Measurements from ENCODE around the gene PKP1. TPM values are rescaled to one million over a fixed set of nuclear protein-coding genes. Genes with fewer than 3 reads are reported as not detected.
"Not testable (repeated sequence)": the region's sequence is repeated elsewhere in the genome, so short reads cannot be mapped to it uniquely, and the experiment has no call there.

PKP1 gene, protein sequence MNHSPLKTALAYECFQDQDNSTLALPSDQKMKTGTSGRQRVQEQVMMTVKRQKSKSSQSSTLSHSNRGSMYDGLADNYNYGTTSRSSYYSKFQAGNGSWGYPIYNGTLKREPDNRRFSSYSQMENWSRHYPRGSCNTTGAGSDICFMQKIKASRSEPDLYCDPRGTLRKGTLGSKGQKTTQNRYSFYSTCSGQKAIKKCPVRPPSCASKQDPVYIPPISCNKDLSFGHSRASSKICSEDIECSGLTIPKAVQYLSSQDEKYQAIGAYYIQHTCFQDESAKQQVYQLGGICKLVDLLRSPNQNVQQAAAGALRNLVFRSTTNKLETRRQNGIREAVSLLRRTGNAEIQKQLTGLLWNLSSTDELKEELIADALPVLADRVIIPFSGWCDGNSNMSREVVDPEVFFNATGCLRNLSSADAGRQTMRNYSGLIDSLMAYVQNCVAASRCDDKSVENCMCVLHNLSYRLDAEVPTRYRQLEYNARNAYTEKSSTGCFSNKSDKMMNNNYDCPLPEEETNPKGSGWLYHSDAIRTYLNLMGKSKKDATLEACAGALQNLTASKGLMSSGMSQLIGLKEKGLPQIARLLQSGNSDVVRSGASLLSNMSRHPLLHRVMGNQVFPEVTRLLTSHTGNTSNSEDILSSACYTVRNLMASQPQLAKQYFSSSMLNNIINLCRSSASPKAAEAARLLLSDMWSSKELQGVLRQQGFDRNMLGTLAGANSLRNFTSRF
- under 0.01 TPM for total RNA-seq

DNA sequence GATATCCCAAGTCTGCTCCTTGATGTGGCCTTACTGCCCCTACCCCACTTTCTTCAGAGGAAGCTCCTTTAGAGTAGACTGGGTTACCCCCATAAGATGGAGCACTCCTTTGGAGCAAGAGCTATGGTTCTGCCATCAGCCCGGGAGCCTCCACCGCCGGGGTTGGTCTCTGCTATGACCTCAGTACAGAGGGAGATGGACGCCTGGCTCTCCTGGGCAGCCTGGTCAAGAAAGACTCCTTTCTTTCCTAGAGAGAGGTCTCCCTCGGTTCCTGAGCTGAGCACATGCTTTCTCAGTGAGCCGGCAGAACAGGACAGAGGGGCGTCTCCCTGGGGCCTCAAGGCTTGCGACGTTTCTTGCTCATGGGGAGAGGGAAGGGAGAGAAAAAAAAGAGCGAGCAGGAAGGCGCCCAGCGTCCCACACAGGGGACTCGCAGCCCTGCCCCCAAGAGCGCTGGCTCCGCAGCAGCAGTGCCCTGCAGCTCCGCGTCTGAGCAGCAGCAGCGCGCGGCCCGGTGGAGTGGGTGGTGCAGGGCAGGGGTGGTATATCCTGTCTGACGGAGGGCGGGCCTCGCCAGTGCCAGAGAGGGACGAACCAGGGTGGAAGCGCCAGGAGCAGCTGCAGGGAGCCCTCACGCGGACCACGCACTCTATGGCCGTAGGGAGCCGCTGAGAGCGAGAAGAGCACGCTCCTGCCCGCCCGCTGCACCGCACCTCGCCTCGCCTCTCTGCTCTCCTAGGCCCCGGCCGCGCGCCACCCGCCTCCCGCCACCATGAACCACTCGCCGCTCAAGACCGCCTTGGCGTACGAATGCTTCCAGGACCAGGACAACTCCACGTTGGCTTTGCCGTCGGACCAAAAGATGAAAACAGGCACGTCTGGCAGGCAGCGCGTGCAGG is at the start of gene PKP1:
Gene PKP1 (plus strand): TSS at position 576 of the 899 bp plus-strand sequence. CDS start 197 bp downstream, at position 773.
- DNase-seq (ENCODE audit: low read depth in 2 of 3, low spot score in 2 of 3), result peak in 2 of 3 donors; percentile 31 to 50

DNA sequence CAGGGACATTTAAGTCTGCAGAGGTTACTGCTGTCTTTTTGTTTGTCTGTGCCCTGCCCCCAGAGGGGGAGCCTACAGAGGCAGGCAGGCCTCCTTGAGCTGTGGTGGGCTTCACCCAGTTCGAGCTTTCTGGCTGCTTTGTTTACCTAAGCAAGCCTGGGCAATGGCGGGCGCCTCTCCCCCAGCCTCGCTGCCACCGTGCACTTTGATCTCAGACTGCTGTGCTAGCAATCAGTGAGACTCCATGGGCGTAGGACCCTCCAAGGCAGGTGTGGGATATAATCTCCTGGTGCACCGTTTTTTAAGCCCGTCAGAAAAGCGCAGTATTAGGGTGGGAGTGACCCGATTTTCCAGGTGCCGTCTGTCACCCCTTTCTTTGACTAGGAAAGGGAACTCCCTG is 43.7 kb upstream of the PKP1 start:
- DNase-seq (ENCODE audit: low read depth in 2 of 3, low spot score in 2 of 3), result not testable (repeated sequence)

DNA sequence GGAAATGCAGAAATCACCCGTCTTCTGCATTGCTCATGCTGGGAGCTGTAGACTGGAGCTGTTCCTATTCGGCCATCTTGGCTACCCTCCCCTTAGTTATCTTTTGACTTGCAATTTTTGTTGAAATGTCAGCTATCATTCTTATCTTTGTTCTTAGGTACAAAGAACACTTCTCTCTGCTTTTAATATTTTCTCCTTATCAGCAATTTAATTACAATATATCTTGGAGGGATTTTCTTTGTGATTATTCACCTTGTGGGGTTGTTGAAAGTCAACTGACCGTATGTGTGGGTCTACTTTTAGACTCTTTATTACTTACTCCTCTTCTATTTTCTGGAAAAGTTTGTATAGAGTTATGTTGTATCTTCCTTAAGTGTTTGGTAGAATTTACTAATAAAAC is 43.1 kb upstream of the PKP1 start:
- DNase-seq (ENCODE audit: low read depth in 2 of 3, low spot score in 2 of 3), result no peak

DNA sequence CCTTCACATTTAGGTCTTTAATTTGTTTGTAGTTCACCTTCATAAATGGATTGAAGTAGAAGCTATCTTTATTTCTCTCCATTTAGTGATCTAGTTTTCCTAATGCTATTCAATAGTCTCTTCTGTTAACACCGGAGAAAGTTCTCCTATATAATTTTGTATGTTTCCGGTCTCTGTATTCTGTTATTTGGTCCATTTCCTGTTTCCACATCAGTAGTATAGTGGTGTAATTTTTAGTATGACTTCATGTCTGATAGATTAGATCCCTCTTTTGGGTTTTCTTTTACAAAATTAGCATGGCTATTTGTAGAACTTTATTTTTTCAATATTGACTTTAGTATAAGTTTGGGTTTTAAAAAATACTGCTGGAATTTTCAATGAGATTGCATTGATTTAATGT is 41.6 kb upstream of the PKP1 start:
- DNase-seq (ENCODE audit: low read depth in 2 of 3, low spot score in 2 of 3), result no peak

DNA sequence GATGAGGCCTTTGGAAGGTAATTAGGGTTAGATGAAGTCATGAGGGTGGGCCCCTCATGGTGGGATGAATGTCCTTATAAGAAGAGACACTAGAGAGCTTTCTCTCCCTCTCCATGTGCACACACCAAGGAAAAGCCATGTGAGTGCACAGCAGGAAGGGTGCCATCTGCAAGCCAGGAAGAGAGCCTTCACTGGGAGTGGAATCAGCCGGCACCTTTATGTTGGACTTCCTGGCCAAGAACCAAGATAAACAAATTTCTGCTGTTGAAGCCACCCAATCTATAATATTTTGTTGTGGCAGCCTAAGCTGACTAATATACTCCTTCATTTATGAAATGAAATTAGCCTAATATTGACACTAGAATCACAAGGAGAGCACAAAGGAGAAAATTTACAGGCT is 38.2 kb upstream of the PKP1 start:
- DNase-seq (ENCODE audit: low read depth in 2 of 3, low spot score in 2 of 3), result no peak

DNA sequence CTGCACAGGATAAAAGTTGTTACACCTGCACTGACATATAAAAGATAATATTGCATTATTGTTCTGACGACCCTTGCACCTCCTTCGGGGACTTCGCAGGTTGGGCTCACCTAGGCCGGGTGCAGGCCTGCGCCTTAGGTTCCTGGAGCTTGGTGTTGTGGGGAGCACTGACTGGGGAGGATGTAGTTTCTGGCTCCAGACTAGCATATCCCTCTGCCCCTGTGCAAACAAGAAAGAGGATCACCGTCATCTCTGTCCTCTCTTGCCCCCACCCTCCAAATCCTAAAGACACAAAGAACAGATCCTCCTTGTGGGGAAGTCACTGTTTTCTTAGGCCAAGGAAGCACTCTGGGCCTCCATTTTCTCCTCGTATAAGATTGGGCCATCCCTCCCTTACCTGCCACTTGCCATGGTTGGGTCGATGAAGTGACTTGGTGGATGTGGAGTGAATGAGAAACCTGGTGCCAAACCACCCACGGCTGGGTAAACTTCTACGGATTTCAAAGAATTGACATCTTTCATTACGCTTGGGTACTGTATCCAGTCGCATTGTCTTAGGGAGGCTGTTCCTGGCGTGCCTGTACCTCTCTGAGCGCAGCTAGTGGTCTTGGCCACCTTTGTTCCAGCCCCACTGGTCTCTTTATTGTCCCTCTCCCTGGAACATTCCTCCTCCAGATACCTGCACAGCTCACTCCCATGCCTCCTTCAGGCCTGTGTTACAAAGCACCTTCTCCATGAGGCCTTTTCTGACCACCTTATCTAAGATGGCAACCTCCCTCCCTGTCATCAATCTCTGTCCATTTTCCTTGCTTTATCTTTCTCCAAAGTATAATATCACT is 34.4 kb upstream of the PKP1 start:
- no peak for DNase-seq (ENCODE audit: low read depth in 2 of 3, low spot score in 2 of 3)

DNA sequence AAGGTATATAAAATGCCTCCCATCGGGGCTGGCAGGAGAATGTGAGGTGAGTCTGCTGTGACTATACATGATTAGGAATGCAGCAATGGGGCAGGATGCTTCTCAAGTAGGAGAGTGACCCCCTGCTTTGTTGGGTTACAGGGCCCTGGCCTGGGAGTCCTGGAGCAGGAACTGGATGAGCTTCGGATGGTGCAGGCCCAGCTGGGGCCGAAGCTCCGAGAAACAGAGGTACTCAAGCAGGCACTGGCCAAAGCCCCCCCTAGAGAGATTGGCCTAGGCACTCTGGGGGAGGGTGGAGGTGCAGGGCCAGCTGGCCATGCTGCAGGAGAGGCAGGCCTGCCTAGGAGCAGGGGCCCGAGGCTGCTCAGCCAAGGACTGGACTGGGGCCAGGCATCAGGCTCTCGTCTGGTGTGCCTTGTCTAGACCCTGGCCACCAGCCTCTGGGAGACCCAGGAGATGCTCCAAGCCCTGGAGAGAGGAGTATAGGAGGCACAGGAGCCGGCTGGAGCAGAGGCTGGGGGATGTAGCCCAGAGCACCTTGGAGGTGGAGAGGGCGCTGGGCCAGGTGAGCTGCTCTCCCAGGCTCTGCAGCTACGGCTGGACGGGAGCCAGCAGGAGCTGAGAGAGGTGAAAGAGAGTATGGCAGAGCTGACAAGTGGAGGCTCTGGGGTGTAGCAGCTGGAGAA is 32.8 kb upstream of the PKP1 start:
- DNase-seq (ENCODE audit: low read depth in 2 of 3, low spot score in 2 of 3), result no peak

DNA sequence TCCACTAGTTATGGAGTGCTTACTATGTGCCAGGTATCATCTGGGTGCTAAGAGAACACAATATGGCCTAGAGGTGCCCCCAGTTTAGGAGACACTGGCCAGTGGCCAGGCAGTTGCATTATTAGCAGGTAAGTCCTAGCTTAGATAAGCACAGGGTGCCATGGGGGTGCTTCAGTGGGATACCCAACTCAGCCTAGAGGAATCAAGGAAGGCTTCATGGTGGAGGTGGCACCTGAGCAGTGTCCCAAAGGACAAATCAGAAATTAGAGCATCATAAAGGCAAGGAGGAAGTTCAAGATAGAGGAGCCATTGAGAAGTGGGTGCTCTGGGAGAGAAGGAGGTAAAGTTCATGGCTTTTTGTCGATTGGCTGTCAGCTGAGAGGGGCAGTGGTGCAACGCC is 31.9 kb upstream of the PKP1 start:
- no peak for DNase-seq (ENCODE audit: low read depth in 2 of 3, low spot score in 2 of 3)

DNA sequence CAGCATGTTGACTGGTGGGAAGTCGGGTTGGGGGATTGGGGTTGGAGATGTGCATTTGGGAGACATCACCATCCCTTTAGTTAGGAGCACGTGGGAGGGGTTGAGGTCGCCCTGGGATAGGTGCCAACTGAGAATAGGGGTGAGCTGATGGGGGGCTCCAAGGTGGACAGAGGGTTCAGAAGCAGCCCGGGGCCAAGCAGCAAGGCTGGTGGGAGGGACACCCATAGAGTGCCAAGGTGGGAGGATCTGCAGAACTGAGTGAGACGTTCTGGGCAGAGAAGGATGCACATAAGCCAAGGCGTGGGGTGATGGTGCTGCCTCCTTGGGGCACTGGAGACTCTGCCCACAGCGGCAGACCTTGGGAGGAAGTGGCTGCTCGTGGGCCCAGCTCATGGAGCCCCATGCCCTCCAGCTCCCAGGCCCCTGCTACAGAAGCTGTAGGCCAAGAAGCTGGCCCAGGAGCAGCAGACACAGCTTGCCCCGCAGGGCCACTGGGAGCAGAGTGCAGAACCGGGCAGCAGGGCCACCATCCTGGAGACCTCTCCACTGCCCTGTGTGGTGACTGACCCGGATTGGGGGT is 31.4 kb upstream of the PKP1 start:
- no peak for DNase-seq (ENCODE audit: low read depth in 2 of 3, low spot score in 2 of 3)

DNA sequence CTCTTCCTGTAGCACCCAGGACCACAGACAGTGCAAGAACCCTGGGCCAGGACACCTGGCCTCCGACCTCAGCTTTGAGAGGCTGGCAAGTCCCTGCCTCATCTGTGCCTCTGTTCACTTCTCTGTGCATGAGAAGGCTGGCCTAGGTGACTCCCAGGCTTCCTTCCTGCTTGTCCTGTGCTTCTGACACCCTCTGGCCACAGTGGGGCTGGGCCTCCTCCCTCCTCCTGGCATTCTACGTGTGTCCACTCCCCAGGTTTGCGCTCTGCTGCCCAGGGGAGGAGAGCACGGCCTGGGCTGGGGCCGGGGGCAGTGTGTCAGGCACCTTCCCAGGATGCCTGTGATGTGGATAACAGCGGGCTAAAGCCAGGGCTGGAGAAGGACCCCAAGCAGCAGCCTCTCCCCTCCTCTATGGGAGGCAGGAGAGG is 30.3 kb upstream of the PKP1 start:
- DNase-seq (ENCODE audit: low read depth in 2 of 3, low spot score in 2 of 3), result no peak

DNA sequence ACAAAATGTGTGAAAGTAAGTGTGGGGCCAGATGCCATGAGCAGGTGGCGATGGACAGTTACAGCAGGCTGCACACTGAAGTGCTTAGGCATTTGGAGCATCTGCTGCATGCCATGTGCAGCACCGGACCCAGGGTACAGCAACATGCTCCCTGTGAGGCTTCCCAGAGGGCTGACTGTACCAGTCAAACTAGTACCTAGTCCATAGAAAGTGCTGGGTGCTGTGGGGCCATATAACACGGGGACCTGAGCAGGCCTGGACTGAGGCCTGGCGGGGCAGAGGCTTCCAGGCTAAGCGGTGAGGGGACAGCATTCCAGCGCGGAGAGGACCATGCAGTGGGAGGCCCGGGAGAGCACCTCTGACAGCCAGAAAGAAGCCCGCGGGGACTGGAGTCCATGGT is 29.9 kb upstream of the PKP1 start:
- DNase-seq (ENCODE audit: low read depth in 2 of 3, low spot score in 2 of 3), result no peak

DNA sequence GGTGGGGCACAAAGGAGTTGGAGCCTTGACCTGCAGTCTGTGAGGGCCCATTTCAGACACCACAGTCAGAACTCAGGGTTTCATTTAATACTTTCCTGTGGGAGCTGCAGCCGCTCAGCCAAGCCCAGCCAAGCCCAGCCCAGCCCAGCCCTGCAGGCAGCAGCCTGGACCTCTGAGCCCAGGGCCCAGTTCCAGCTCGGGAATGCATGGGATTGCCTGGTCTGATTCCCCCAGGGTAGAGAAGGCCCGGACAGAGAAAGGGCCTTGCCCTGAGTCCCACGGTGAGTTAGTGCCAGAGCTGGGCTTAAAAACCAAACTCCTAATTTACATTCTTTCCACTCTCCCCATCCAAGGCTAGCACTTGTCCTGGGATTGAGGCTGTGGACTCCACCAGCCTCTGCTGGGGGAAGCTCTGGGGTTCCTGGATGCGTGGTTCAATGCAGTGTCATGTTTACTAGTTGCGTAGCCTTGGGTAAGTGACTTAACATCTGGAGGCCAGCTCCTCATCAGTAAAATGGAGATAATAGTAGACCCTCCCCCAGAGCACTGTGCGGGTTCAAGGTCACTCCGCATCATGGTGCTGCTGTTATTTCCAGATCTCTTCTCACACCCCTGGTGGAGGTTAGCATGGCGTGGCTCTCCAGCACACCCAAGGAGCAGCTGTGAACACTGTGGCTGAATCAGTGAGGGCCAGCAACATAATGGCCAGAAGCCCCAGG is 29.2 kb upstream of the PKP1 start:
- DNase-seq (ENCODE audit: low read depth in 2 of 3, low spot score in 2 of 3), result no peak

DNA sequence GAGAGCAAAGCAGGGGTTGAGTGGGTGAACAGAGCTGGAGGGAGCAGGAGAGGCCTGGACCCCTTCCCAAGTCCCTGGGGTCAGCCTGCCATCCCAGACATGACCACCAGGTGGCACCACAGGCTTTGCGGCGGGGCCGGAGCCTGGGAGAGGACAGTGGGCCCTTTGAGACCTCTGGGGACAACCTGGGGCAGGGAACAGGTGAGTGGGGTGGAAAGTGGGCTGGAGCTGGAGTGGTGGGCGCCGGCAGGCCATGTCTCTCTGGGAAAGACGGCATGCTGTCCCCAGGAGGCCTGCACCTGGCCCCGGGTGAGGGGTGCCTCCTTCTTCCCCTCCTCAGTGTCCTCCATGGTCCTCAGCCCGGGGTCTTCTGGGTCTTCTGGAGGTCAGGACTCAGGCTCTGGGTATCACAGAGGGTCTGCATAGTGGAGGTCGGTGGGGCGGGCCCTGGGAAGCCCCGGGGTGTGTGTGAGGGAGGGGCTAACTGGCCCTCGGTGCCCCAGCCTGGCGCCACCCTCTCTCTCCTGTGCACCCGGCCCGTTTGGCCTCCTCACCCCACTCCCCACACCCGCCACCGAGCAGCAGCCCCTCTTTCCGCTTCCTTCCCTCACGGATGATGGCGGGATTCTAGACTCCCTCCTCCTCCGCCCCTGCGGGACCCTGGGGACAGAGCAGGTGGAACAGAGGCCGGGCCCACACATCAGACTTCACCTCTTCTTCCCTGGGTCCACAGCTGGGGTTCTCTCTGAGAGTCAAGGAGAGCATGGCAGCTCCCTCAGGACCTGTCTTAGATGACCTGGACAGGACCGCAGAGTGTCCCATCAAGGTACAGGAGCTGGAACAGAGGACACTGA is 28.5 kb upstream of the PKP1 start:
- peak; percentile 18 to 57 (median 39) for DNase-seq (ENCODE audit: low read depth in 2 of 3, low spot score in 2 of 3)

DNA sequence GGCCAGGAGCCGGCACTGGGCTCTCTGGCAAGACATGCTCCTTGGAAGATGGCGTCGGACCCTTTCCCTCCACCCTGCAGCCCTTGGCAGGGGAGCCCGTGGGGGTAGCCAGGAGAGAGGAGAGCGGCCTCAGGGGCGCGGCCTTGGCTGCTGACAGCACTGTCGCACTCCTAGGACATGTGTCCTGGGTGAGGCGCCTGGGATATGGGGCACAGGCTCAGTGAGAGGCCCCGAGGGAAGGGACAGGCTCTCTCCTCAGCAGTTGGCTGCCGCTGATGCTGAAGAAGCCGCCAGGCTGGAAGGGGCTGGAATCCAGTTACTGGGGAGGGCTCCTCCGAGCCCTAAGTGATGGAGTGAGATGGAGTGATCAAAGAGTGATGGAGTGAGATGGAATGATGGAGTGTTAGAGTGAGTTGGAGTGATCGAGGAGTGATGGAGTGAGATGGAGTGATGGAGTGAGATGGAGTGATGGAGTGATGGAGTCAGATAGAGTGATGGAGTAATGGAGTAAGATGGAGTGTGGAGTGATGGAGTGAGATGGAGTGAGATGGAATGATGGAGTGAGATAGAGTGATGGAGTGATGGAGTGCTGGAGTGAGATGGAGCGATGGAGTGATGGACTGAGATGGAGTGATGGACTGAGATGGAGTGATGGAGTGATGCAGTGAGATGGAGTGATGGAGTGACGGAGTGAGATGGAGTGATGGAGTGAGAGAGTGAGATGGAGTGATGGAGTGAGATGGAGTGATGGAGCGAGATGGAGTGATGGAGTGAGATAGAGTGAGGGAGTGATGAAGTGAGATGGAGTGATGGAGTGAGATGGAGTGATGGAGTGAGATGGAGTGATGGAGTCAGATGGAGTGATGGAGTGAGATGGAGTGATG is 27.6 kb upstream of the PKP1 start:
- no peak for DNase-seq (ENCODE audit: low read depth in 2 of 3, low spot score in 2 of 3)

DNA sequence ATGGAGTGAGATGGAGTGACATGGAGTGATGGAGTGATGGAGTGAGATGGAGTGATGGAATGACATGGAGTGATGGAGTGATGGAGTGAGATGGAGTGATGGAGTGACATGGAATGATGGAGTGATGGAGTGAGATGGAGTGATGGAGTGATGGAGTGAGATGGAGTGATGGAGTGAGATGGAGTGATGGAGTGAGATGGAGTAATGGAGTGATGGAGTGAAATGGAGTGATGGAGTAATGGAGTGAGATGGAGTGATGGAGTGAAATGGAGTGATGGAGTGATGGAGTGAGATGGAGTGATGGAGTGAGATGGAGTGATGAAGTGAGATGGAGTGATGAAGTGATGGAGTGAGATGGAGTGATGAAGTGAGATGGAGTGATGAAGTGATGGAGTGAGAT is 25.2 kb upstream of the PKP1 start:
- DNase-seq (ENCODE audit: low read depth in 2 of 3, low spot score in 2 of 3), result not testable (repeated sequence)

DNA sequence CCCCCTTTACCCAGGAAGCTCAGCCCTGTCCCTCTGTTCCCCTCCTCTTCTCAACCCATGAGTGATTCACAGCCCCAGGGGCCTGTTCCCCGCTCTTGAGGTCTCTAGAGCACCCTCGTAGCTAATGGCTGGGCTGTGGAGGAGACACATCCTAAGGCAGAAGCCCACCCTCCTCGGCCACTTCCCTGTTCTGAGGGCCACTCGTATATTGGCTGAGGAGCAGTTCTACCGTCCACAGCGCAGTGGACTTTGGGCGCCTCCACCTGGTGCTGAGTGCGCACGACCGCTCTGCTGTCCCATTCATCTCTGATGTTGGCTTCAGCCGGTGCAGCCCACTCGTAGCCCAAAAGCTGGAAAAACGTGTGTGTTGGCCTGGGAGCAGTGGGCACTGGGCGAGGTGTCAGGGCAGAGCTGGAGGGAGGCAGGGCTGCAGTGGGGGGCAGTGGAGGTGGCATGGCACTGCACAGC is 24.5 kb upstream of the PKP1 start:
- DNase-seq (ENCODE audit: low read depth in 2 of 3, low spot score in 2 of 3), result no peak
